GM15510 (cell line): ENCODE results near the gene SORCS2.

Source experiments
- POLR2A ChIP-seq: IDR thresholded peaks from 3 replicates; pipeline ENCODE4 v1.6.1; 2011; ENCODE audit warnings: borderline replicate concordance; ENCODE audit not compliant: insufficient read length; ENCODE audit errors: extremely low read depth

Gene SORCS2

GRCh38 chr4:7418131-7418943 lies 226.0 kb downstream of the SORCS2 start:
- no peak for TF ChIP-seq POLR2A

- no peak for TF ChIP-seq POLR2A
These were observed 227.8 kb downstream of the SORCS2 start for GRCh38 chr4:7419961-7420660.

- TF ChIP-seq POLR2A, result no peak
These were observed 228.3 kb downstream of the SORCS2 start for GRCh38 chr4:7420661-7421040.

GRCh38 chr4:7421356-7422150 lies 229.2 kb downstream of the SORCS2 start:
- TF ChIP-seq POLR2A, result no peak

GRCh38 chr4:7422151-7422897 lies 230.0 kb downstream of the SORCS2 start:
- no peak for TF ChIP-seq POLR2A

- TF ChIP-seq POLR2A, result no peak
These were observed 230.5 kb downstream of the SORCS2 start for GRCh38 chr4:7422898-7423180.

- TF ChIP-seq POLR2A, result no peak
These were observed 231.1 kb downstream of the SORCS2 start for GRCh38 chr4:7423391-7423790.

- TF ChIP-seq POLR2A, result no peak
These were observed 231.6 kb downstream of the SORCS2 start for GRCh38 chr4:7423801-7424552.

GRCh38 chr4:7424553-7425111 lies 232.3 kb downstream of the SORCS2 start:
- TF ChIP-seq POLR2A, result no peak

- TF ChIP-seq POLR2A, result no peak
These were observed 232.8 kb downstream of the SORCS2 start for GRCh38 chr4:7425124-7425523.

GRCh38 chr4:7425591-7426468 lies 233.5 kb downstream of the SORCS2 start:
- no peak for TF ChIP-seq POLR2A

- TF ChIP-seq POLR2A, result no peak
These were observed 234.3 kb downstream of the SORCS2 start for GRCh38 chr4:7426525-7427171.
